ENCODE results near the gene REEP1.

Gene REEP1

GRCh38 chr2:86211796-86212188, 125.6 kb downstream of the REEP1 start:
- Histone ChIP-seq H2BK5ac (ENCODE audit: low read length) (no peak overlapping the region), H3K56ac (ENCODE audit: low read length) (no peak overlapping the region), H3K4me1 (ENCODE audit: control insufficient read depth, low read depth, low read length) (no peaks in the 10 kb centered on the region), H4K5ac (ENCODE audit: low read length) (no peak overlapping the region), H2AK5ac (ENCODE audit: low read length) (no peak overlapping the region), H3K79me1 (ENCODE audit: low read length) (no peaks in the 10 kb centered on the region), H3K4me3 (ENCODE audit: low read length) (no peak overlapping the region), H3K18ac (ENCODE audit: low read length) (no peak overlapping the region), H4K8ac (ENCODE audit: low read depth, low read length) (no peak overlapping the region), H3K36me3 (ENCODE audit: control insufficient read depth, insufficient read depth, low read length) (peaks cover 3% of the 10 kb centered on the region), H3K79me2 (ENCODE audit: control insufficient read depth, insufficient read depth, low read length) (no peaks in the 10 kb centered on the region), H3K23ac (ENCODE audit: low read length) (no peak overlapping the region), H2BK15ac (replicated peaks; ENCODE audit: low read depth) (no peak overlapping the region), H3K9ac (ENCODE audit: low read length) (no peak overlapping the region), H2BK120ac (ENCODE audit: low read depth, low read length) (no peak overlapping the region), H3K4me2 (ENCODE audit: low read length) (no peak overlapping the region), H3K4ac (ENCODE audit: low read depth, low read length) (no peak overlapping the region), H3K27ac (ENCODE audit: low read depth, low read length) (no peak overlapping the region), H3K27me3 (ENCODE audit: insufficient read depth, low read length, poor library complexity) (no peaks in the 10 kb centered on the region)
- no peak for DNase-seq
- no CpG with 5 or more reads among the region's 2 CpGs for WGBS (ENCODE audit: extremely low coverage, insufficient coverage, low lambda C conversion rate)

DNA sequence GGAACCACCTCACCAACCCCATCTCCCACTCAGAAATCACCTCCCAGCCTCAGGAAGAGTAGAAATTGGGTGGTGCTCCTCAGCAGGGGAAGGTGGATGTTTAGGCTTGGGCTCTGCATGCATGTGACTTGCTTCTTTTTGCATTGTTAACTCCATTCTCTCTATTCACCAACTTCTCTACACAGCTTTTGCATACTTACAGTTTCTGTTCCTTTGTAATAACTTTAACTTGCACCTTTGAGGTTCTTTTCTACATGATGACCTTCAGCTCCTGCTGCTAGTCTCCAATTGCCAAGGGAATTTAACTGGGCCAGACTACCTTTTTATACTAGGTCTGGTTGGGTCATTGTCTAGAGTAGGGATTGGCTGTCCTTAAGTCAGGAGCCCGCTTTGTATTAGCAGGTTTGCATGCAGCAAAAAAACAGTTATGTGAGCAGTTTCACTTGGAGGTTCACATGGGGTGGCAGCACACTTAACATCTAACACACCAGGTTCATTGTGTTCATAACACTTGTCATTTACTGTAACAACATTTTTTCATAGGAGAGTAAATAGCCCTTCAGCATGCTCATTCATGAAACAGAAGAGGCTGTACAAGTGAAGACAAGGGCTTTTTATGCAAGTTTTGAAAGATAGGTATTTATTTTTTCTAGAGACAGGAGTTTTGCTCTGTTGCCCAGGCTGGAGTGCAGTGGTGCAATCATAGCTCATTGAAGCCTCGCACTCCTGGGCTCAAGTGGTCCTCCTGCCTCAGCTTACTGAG, 126.2 kb downstream of the REEP1 start:
- H3K23ac ChIP-seq (ENCODE audit: low read length) = no peak overlapping the region
- H4K8ac ChIP-seq (ENCODE audit: low read depth, low read length) = no peak overlapping the region
- no peaks in the 10 kb centered on the region for H3K4me1 ChIP-seq (ENCODE audit: control insufficient read depth, low read depth, low read length)
- no peaks in the 10 kb centered on the region for H3K79me1 ChIP-seq (ENCODE audit: low read length)
- H3K4ac ChIP-seq (ENCODE audit: low read depth, low read length) = no peak overlapping the region
- no peak overlapping the region for H3K9ac ChIP-seq (ENCODE audit: low read length)
- H4K5ac ChIP-seq (ENCODE audit: low read length) = no peak overlapping the region
- no peaks in the 10 kb centered on the region for H3K79me2 ChIP-seq (ENCODE audit: control insufficient read depth, insufficient read depth, low read length)
- H2BK120ac ChIP-seq (ENCODE audit: low read depth, low read length) = no peak overlapping the region
- no peak overlapping the region for H3K4me3 ChIP-seq (ENCODE audit: low read length)
- DNase-seq = no peak
- WGBS (ENCODE audit: extremely low coverage, insufficient coverage, low lambda C conversion rate) = no CpG with 5 or more reads among the region's 2 CpGs
- peaks cover 3% of the 10 kb centered on the region for H3K36me3 ChIP-seq (ENCODE audit: control insufficient read depth, insufficient read depth, low read length)
- no peak overlapping the region for H2BK15ac ChIP-seq (replicated peaks; ENCODE audit: low read depth)
- H2AK5ac ChIP-seq (ENCODE audit: low read length) = no peak overlapping the region
- no peak overlapping the region for H3K4me2 ChIP-seq (ENCODE audit: low read length)
- no peak overlapping the region for H3K56ac ChIP-seq (ENCODE audit: low read length)
- no peak overlapping the region for H3K27ac ChIP-seq (ENCODE audit: low read depth, low read length)
- H2BK5ac ChIP-seq (ENCODE audit: low read length) = no peak overlapping the region
- no peaks in the 10 kb centered on the region for H3K27me3 ChIP-seq (ENCODE audit: insufficient read depth, low read length, poor library complexity)
- H3K18ac ChIP-seq (ENCODE audit: low read length) = no peak overlapping the region

GRCh38 chr2:86204458-86204857, 133.0 kb downstream of the REEP1 start:
- Histone ChIP-seq H3K79me1 (ENCODE audit: low read length) (peaks cover 8% of the 10 kb centered on the region), H3K18ac (ENCODE audit: low read length) (no peak overlapping the region), H2AK5ac (ENCODE audit: low read length) (no peak overlapping the region), H3K4me1 (ENCODE audit: control insufficient read depth, low read depth, low read length) (no peaks in the 10 kb centered on the region), H3K27ac (ENCODE audit: low read depth, low read length) (no peak overlapping the region), H3K56ac (ENCODE audit: low read length) (no peak overlapping the region), H2BK15ac (replicated peaks; ENCODE audit: low read depth) (no peak overlapping the region), H3K23ac (ENCODE audit: low read length) (no peak overlapping the region), H3K4ac (ENCODE audit: low read depth, low read length) (no peak overlapping the region), H3K4me2 (ENCODE audit: low read length) (no peak overlapping the region), H3K27me3 (ENCODE audit: insufficient read depth, low read length, poor library complexity) (no peaks in the 10 kb centered on the region), H3K4me3 (ENCODE audit: low read length) (no peak overlapping the region), H2BK120ac (ENCODE audit: low read depth, low read length) (no peak overlapping the region), H4K5ac (ENCODE audit: low read length) (no peak overlapping the region), H3K36me3 (ENCODE audit: control insufficient read depth, insufficient read depth, low read length) (no peaks in the 10 kb centered on the region), H4K8ac (ENCODE audit: low read depth, low read length) (no peak overlapping the region), H3K9ac (ENCODE audit: low read length) (no peak overlapping the region), H2BK5ac (ENCODE audit: low read length) (no peak overlapping the region), H3K79me2 (ENCODE audit: control insufficient read depth, insufficient read depth, low read length) (peaks cover 7% of the 10 kb centered on the region)
- WGBS (ENCODE audit: extremely low coverage, insufficient coverage, low lambda C conversion rate) = no CpG with 5 or more reads among the region's 7 CpGs
- DNase-seq = no peak

GRCh38 chr2:86203614-86204013, 133.8 kb downstream of the REEP1 start:
- H2BK5ac ChIP-seq (ENCODE audit: low read length) = no peak overlapping the region
- H3K4ac ChIP-seq (ENCODE audit: low read depth, low read length) = no peak overlapping the region
- WGBS (ENCODE audit: extremely low coverage, insufficient coverage, low lambda C conversion rate) = no CpG with 5 or more reads among the region's 1 CpG
- no peak overlapping the region for H3K4me2 ChIP-seq (ENCODE audit: low read length)
- no peak overlapping the region for H2AK5ac ChIP-seq (ENCODE audit: low read length)
- no peak overlapping the region for H3K9ac ChIP-seq (ENCODE audit: low read length)
- no peaks in the 10 kb centered on the region for H3K36me3 ChIP-seq (ENCODE audit: control insufficient read depth, insufficient read depth, low read length)
- H2BK120ac ChIP-seq (ENCODE audit: low read depth, low read length) = no peak overlapping the region
- no peaks in the 10 kb centered on the region for H3K4me1 ChIP-seq (ENCODE audit: control insufficient read depth, low read depth, low read length)
- H3K27ac ChIP-seq (ENCODE audit: low read depth, low read length) = no peak overlapping the region
- H3K27me3 ChIP-seq (ENCODE audit: insufficient read depth, low read length, poor library complexity) = no peaks in the 10 kb centered on the region
- DNase-seq = no peak
- no peak overlapping the region for H3K23ac ChIP-seq (ENCODE audit: low read length)
- H3K4me3 ChIP-seq (ENCODE audit: low read length) = no peak overlapping the region
- H3K79me2 ChIP-seq (ENCODE audit: control insufficient read depth, insufficient read depth, low read length) = peaks cover 8% of the 10 kb centered on the region
- H3K56ac ChIP-seq (ENCODE audit: low read length) = no peak overlapping the region
- H3K79me1 ChIP-seq (ENCODE audit: low read length) = peaks cover 8% of the 10 kb centered on the region
- no peak overlapping the region for H4K5ac ChIP-seq (ENCODE audit: low read length)
- no peak overlapping the region for H3K18ac ChIP-seq (ENCODE audit: low read length)
- no peak overlapping the region for H2BK15ac ChIP-seq (replicated peaks; ENCODE audit: low read depth)
- no peak overlapping the region for H4K8ac ChIP-seq (ENCODE audit: low read depth, low read length)

DNA sequence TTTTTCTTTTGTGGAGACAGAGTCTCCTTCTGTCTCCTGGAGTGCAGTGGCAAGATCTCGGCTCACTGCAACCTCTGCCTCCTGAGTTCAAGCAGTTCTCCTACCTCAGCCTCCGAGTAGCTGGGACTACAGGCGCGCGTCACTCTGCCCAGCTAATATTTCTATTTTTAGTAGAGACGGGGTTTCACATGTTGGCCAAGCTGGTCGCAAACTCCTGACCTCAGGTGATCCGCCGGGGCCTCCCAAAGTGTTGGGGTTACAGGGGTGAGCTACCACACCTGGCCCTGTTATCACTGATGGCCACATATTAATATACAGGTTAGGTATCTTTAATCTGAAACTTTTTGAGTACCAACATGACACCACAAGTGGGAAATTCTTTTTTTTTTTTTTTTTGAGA, 134.7 kb downstream of the REEP1 start:
- Histone ChIP-seq H2BK5ac (ENCODE audit: low read length) (no peak overlapping the region), H3K27me3 (ENCODE audit: insufficient read depth, low read length, poor library complexity) (no peaks in the 10 kb centered on the region), H3K23ac (ENCODE audit: low read length) (no peak overlapping the region), H3K79me2 (ENCODE audit: control insufficient read depth, insufficient read depth, low read length) (peaks cover 8% of the 10 kb centered on the region), H3K9ac (ENCODE audit: low read length) (no peak overlapping the region), H3K18ac (ENCODE audit: low read length) (no peak overlapping the region), H3K4me3 (ENCODE audit: low read length) (no peak overlapping the region), H3K56ac (ENCODE audit: low read length) (no peak overlapping the region), H4K5ac (ENCODE audit: low read length) (no peak overlapping the region), H3K4me2 (ENCODE audit: low read length) (no peak overlapping the region), H2BK15ac (replicated peaks; ENCODE audit: low read depth) (no peak overlapping the region), H2AK5ac (ENCODE audit: low read length) (no peak overlapping the region), H3K4me1 (ENCODE audit: control insufficient read depth, low read depth, low read length) (no peaks in the 10 kb centered on the region), H3K4ac (ENCODE audit: low read depth, low read length) (no peak overlapping the region), H3K79me1 (ENCODE audit: low read length) (peaks cover 8% of the 10 kb centered on the region), H2BK120ac (ENCODE audit: low read depth, low read length) (no peak overlapping the region), H4K8ac (ENCODE audit: low read depth, low read length) (no peak overlapping the region), H3K27ac (ENCODE audit: low read depth, low read length) (no peak overlapping the region), H3K36me3 (ENCODE audit: control insufficient read depth, insufficient read depth, low read length) (no peaks in the 10 kb centered on the region)
- no CpG with 5 or more reads among the region's 9 CpGs for whole genome bisulfite sequencing (ENCODE audit: extremely low coverage, insufficient coverage, low lambda C conversion rate)
- DNase-seq = no peak

DNA sequence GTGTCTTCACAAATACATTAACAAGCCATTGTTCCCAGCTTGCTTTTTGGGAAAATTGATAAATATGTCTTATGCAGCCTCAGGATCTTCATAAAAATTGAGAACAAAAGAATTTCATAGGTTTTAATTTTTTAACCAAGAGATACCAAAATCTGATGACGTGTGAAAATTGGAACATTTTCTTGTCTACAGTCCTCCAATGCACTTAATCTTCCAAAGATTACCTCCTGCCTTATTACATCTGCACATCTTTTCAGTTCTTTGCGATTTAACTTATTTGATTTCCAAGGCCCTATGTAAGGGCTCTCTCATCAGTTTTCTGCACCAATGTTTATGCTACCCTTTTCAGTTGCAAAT, 135.1 kb downstream of the REEP1 start:
- WGBS (ENCODE audit: extremely low coverage, insufficient coverage, low lambda C conversion rate) = no CpG with 5 or more reads among the region's 2 CpGs

More for the DNA sequence above, 135.1 kb downstream of the REEP1 start:
- peaks cover 8% of the 10 kb centered on the region for H3K79me2 ChIP-seq (ENCODE audit: control insufficient read depth, insufficient read depth, low read length)
- H3K9ac ChIP-seq (ENCODE audit: low read length) = no peak overlapping the region
- H4K8ac ChIP-seq (ENCODE audit: low read depth, low read length) = no peak overlapping the region
- no peak overlapping the region for H3K4ac ChIP-seq (ENCODE audit: low read depth, low read length)
- H2AK5ac ChIP-seq (ENCODE audit: low read length) = no peak overlapping the region
- no peak overlapping the region for H3K23ac ChIP-seq (ENCODE audit: low read length)
- H2BK120ac ChIP-seq (ENCODE audit: low read depth, low read length) = no peak overlapping the region
- H4K5ac ChIP-seq (ENCODE audit: low read length) = no peak overlapping the region
- no peaks in the 10 kb centered on the region for H3K27me3 ChIP-seq (ENCODE audit: insufficient read depth, low read length, poor library complexity)
- H3K4me2 ChIP-seq (ENCODE audit: low read length) = no peak overlapping the region
- no peak overlapping the region for H3K56ac ChIP-seq (ENCODE audit: low read length)
- DNase-seq = no peak
- H3K79me1 ChIP-seq (ENCODE audit: low read length) = peaks cover 8% of the 10 kb centered on the region
- no peak overlapping the region for H2BK5ac ChIP-seq (ENCODE audit: low read length)
- H3K27ac ChIP-seq (ENCODE audit: low read depth, low read length) = no peak overlapping the region
- H2BK15ac ChIP-seq (replicated peaks; ENCODE audit: low read depth) = no peak overlapping the region
- no peak overlapping the region for H3K18ac ChIP-seq (ENCODE audit: low read length)
- no peaks in the 10 kb centered on the region for H3K36me3 ChIP-seq (ENCODE audit: control insufficient read depth, insufficient read depth, low read length)
- H3K4me3 ChIP-seq (ENCODE audit: low read length) = no peak overlapping the region
- H3K4me1 ChIP-seq (ENCODE audit: control insufficient read depth, low read depth, low read length) = no peaks in the 10 kb centered on the region

All from mesendoderm (in vitro differentiated cells).